BJ (cell line): ENCODE data around the gene ZFYVE27. TPM values are rescaled to one million over a fixed set of nuclear protein-coding genes. Genes with fewer than 3 reads are reported as not detected.

Experiments
- CTCF ChIA-PET: fragments of 350-600 bp; formaldehyde crosslinking; extraction: SDS; loops from one replicate; lab custom pipeline; 2021; ENCODE audit warnings: antibody characterized with exemption, inconsistent platforms; lab: Yijun Ruan, JAX
- POLR2A ChIA-PET: fragments of 300-600 bp; sonication (Branson Sonifier 250); formaldehyde crosslinking; extraction: SDS; loops from one replicate; lab custom pipeline; 2021; ENCODE audit warnings: antibody characterized with exemption; lab: Charles Lee
- DNase-seq: peaks from one replicate; pipeline ENCODE4 v3.0.0-alpha.2; 2011; ENCODE audit warnings: low read depth
- H3K27me3 ChIP-seq: 2 replicates; pipeline ENCODE4 v1.6.0; 2011; ENCODE audit warnings: low read length; ENCODE audit not compliant: control insufficient read depth, insufficient read depth
- H3K36me3 ChIP-seq: 2 replicates; pipeline ENCODE4 v1.5.1; 2011; ENCODE audit warnings: low read length; ENCODE audit not compliant: control insufficient read depth, insufficient read depth
- H3K4me3 ChIP-seq: 2 replicates; pipeline ENCODE4 v1.5.1; 2011; ENCODE audit warnings: low read depth, mild to moderate bottlenecking, control low read depth, low read length
- polyA plus RNA-seq: library from polyadenylated mRNA; depleted of rRNA; stranded (reverse); fragments of >200 nt; gene quantifications from 2 replicates; pipeline ENCODE4 v1.2.3, GENCODE V29; 2011
- TF ChIP-seq, protein P1 (sequence below): IDR thresholded peaks from 2 replicates; pipeline ENCODE4 v1.5.1; 2011; ENCODE audit warnings: low read depth, mild to moderate bottlenecking, control low read depth, inconsistent platforms, low read length, moderate library complexity; ENCODE audit not compliant: insufficient read depth

Gene ZFYVE27
- polyA plus RNA-seq, 1 experiment: 22.9 TPM

DNA sequence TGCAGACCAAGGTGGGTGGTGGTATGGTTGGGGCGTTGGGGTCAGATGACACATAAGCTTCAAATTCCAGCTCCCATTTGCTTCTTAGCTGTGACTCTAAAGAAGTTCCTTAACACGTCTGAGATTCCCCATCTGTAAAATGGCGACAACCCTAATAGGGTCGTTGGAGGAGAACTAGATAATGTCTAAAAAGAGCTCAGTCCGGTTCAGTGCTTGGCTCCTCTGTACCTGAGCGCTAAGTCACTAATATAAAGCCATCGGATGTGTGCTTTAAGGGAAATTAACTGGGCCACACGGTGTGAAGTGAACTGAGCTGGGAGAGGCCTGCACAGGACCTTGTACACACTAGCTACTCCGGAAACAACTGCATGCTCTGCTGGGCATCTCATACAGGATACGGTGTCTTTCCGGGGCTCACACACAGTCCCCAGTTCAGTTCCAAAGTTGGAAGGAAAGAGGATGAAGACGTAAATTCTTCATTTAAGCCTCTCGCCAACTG is 476 bp upstream of the ZFYVE27 start:
- H3K36me3 ChIP-seq: peaks cover 2% of the 10 kb centered on the region; the same call in 1 of the 2 replicates
- POLR2A ChIA-PET: interaction anchor here (0.9 kb wide), 2 partner anchors 23 to 27 kb away, joined by 3 read pairs; partner anchors contain the start of gene MARVELD1
- H3K27me3 ChIP-seq: no peaks in the 10 kb centered on the region
- H3K4me3 ChIP-seq: no peak overlapping the region; the same call in 1 of the 2 replicates
- CTCF ChIA-PET: interaction anchor here (0.8 to 16.1 kb wide), 6 partner anchors 22 to 165 kb away, joined by 3 to 517 read pairs (median 6); partner anchors contain the start of genes ANKRD2, AVPI1 and MARVELD1
- TF ChIP-seq, protein P1, sequence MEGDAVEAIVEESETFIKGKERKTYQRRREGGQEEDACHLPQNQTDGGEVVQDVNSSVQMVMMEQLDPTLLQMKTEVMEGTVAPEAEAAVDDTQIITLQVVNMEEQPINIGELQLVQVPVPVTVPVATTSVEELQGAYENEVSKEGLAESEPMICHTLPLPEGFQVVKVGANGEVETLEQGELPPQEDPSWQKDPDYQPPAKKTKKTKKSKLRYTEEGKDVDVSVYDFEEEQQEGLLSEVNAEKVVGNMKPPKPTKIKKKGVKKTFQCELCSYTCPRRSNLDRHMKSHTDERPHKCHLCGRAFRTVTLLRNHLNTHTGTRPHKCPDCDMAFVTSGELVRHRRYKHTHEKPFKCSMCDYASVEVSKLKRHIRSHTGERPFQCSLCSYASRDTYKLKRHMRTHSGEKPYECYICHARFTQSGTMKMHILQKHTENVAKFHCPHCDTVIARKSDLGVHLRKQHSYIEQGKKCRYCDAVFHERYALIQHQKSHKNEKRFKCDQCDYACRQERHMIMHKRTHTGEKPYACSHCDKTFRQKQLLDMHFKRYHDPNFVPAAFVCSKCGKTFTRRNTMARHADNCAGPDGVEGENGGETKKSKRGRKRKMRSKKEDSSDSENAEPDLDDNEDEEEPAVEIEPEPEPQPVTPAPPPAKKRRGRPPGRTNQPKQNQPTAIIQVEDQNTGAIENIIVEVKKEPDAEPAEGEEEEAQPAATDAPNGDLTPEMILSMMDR: no peak
- DNase-seq: no peak

DNA sequence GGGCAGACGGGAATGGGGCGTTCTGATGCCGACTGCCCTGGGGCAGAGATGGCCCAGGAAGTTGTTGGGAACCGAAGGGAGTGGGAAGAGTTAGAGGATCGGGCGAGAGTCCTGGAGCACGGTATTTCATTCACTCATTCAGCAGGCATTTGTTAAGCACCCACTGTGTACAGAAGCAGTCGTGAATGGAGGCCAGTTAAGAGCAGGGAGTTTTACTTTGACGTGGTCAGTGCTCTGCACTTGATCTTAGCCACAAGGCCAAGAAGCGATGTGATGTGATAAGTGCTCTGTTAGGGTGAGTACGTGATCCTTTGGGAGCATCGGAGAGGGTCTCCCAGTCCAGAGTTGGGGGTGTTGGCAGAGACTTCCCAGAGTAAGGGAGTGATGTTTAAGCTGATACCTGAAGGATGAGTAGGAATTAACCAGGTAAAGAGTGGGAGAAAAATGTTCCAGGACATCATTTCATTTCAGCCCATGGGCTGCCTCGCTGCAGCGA is 890 bp downstream of the ZFYVE27 start:
- Histone ChIP-seq H3K4me3 (peak overlapping the region; percentile 74), H3K36me3 (peaks cover 3% of the 10 kb centered on the region; the same call in 1 of the 2 replicates), H3K27me3 (no peaks in the 10 kb centered on the region)
- TF ChIP-seq, protein P1: no peak
- ChIA-PET CTCF (interaction anchor here (0.6 kb wide), 1 partner anchor 141 kb away, joined by 3 read pairs; no protein-coding TSS in a partner anchor), POLR2A (no interaction called here)
- no peak for DNase-seq

DNA sequence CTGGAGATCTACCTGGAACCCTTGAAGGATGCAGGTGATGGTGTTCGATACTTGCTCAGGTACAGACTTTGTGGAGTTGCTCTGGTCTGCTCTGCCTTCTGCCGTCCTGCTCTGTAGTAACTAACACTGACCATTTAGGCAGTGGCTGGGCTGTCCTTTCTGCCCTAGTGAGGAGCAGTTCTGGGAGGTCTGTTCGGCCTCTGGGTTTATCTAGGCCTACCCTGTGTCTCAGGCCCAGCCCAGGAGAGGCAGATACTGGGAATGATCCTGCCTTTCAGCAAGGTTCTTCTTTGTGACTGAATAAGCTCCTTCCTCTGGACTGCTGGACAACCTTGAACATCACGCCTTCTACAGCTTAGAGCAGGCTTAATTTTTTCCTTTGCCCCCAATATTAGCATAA is 1.7 kb downstream of the ZFYVE27 start:
- DNase-seq: no peak
- ChIA-PET CTCF (no interaction called here), POLR2A (no interaction called here)
- Histone ChIP-seq H3K27me3 (no peaks in the 10 kb centered on the region), H3K4me3 (no peak overlapping the region), H3K36me3 (peaks cover 10% of the 10 kb centered on the region; the same call in 1 of the 2 replicates)
- TF ChIP-seq, protein P1: no peak

DNA sequence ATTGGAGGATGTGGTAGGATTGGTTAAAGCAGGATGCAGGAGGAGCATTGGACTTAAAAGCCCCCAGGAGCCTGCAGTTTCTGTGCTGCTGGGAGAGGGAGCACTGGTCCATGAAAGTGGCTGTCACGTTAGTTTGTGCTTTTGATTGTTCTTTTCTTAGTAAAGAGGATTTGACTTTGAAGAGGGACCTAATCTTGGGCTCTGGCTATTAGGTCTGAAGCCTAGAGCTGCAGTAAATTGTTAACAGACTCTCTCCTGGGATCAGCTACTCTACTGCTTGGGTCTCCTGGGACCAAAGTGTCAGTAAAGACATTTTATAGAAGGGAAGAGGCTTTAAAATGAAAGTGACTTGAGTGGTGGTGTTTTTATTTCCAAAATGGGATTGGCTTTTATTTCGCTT is 3.7 kb downstream of the ZFYVE27 start:
- DNase-seq: no peak
- TF ChIP-seq, protein P1: no peak
- peaks cover 19% of the 10 kb centered on the region for H3K36me3 ChIP-seq
- POLR2A ChIA-PET: no interaction called here
- CTCF ChIA-PET: interaction anchor here (0.8 to 1.0 kb wide), 2 partner anchors 19 to 39 kb away, joined by 3 read pairs; no protein-coding TSS in a partner anchor
- H3K4me3 ChIP-seq: no peak overlapping the region
- no peaks in the 10 kb centered on the region for H3K27me3 ChIP-seq

DNA sequence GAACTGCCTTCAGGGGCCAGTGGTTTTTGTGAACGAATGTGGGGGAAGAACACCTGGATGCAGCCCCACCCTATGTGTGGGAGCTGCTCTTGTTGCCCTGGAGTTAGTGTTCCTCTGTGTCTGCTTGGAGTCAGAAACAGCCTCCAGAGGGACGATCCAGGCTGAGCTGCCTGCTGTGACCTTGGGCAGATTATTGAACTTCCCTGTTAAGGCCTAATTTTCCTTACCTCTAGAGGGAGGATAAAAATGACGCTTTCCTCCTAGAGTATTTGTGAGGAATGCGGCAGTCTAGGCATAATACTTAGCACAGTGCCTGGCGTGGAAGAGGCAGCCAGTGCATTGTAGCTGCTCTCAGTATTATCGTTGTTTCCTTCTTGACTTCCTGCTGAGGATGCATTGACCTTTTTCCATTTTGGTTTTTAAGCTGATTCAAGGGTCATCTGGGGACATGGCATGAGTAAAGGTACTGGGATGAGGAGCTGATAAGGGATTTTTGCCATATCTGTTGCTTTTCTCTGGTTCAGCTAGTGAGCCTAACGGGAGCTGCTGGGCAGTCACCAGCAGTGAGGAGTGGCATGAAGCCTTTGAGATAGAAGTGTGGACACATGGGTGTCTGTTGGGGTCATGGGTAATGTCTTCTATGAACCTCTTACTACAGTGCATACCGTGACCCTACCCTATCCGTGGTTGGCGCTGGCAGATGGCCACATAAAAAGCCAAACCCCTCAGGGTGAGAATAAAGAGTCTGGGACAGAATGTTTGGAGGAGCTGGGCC is 6.4 kb downstream of the ZFYVE27 start:
- DNase-seq: no peak
- ChIA-PET CTCF (interaction anchor here (0.6 to 2.2 kb wide), 5 partner anchors 9 to 42 kb away, joined by 3 to 8 read pairs (median 3); no protein-coding TSS in a partner anchor), POLR2A (no interaction called here)
- TF ChIP-seq, protein P1: no peak
- Histone ChIP-seq H3K36me3 (peaks cover 26% of the 10 kb centered on the region), H3K27me3 (no peaks in the 10 kb centered on the region), H3K4me3 (no peak overlapping the region)
